H9 (cell line): ENCODE data around the gene ADGRB3. TPM values are rescaled to one million over a fixed set of nuclear protein-coding genes. Genes with fewer than 3 reads are reported as not detected.

Experiments
- DNase-seq: peaks from one replicate; pipeline ENCODE4 v3.0.0-alpha.2; 2017
- H2AFZ ChIP-seq: one replicate; pipeline ENCODE4 v1.6.1; 2013; ENCODE audit warnings: mild to moderate bottlenecking, low read length, control low read depth, moderate library complexity
- H2AK5ac ChIP-seq: 2 replicates; pipeline ENCODE4 v1.6.1; 2013; ENCODE audit warnings: low read length, control low read depth, mixed read lengths; ENCODE audit not compliant: insufficient read length
- H2BK120ac ChIP-seq: one replicate; pipeline ENCODE4 v1.6.1; 2013; ENCODE audit warnings: low read depth, mild to moderate bottlenecking, low read length, control low read depth, inconsistent platforms; ENCODE audit not compliant: poor library complexity, severe bottlenecking
- H2BK12ac ChIP-seq: 2 replicates; pipeline ENCODE4 v1.6.1; 2013; ENCODE audit warnings: low read length, control low read depth, mixed read lengths, low read depth; ENCODE audit not compliant: insufficient read length
- H2BK15ac ChIP-seq: 2 replicates; pipeline ENCODE4 v1.6.1; 2013; ENCODE audit warnings: low read depth, low read length, control low read depth
- H2BK20ac ChIP-seq: one replicate; pipeline ENCODE4 v1.6.1; 2013; ENCODE audit warnings: low read depth, mild to moderate bottlenecking, low read length, control low read depth, inconsistent platforms; ENCODE audit not compliant: poor library complexity, severe bottlenecking
- H2BK5ac ChIP-seq: 2 replicates; pipeline ENCODE4 v1.6.1; 2013; ENCODE audit warnings: low read length, control low read depth, mixed read lengths; ENCODE audit not compliant: insufficient read length
- H3K14ac ChIP-seq: 2 replicates; pipeline ENCODE4 v1.6.1; 2013; ENCODE audit warnings: low read length, control low read depth; ENCODE audit not compliant: insufficient read depth
- H3K18ac ChIP-seq: 2 replicates; pipeline ENCODE4 v1.6.1; 2013; ENCODE audit warnings: low read depth, mild to moderate bottlenecking, mixed read lengths, low read length, control low read depth; ENCODE audit not compliant: insufficient read length
- H3K23ac ChIP-seq: 2 replicates; pipeline ENCODE4 v1.6.1; 2013; ENCODE audit warnings: low read length, control low read depth, mixed read lengths, low read depth; ENCODE audit not compliant: insufficient read length
- H3K23me2 ChIP-seq: 2 replicates; pipeline ENCODE4 v1.6.1; 2013; ENCODE audit warnings: low read depth, mild to moderate bottlenecking, mixed read lengths, low read length, control low read depth; ENCODE audit not compliant: insufficient read length, poor library complexity, severe bottlenecking
- H3K27ac ChIP-seq: 2 replicates; pipeline ENCODE4 v1.5.1; 2013; ENCODE audit warnings: low read length, control low read depth, mixed read lengths, low read depth; ENCODE audit not compliant: insufficient read length
- H3K27me3 ChIP-seq: 2 replicates; pipeline ENCODE4 v1.6.1; 2013; ENCODE audit warnings: low read length, control low read depth, inconsistent platforms; ENCODE audit not compliant: insufficient read depth
- H3K4ac ChIP-seq: 2 replicates; pipeline ENCODE4 v1.6.1; 2013; ENCODE audit warnings: low read depth, mild to moderate bottlenecking, control low read depth, inconsistent platforms, low read length, moderate library complexity
- H3K4me1 ChIP-seq: 2 replicates; pipeline ENCODE4 v1.6.1; 2013; ENCODE audit warnings: low read length, control low read depth, inconsistent platforms; ENCODE audit not compliant: insufficient read depth
- H3K4me2 ChIP-seq: 2 replicates; pipeline ENCODE4 v1.6.1; 2013; ENCODE audit warnings: low read length, control low read depth, mixed read lengths; ENCODE audit not compliant: insufficient read length, insufficient read depth
- H3K56ac ChIP-seq: 2 replicates; pipeline ENCODE4 v1.6.1; 2013; ENCODE audit warnings: low read depth, mild to moderate bottlenecking, mixed read lengths, low read length, control low read depth; ENCODE audit not compliant: insufficient read length
- H3K79me1 ChIP-seq: 2 replicates; pipeline ENCODE4 v1.6.1; 2013; ENCODE audit warnings: low read depth, mild to moderate bottlenecking, moderate library complexity, low read length, control low read depth, inconsistent platforms; ENCODE audit not compliant: insufficient read depth, poor library complexity, severe bottlenecking
- H3K79me2 ChIP-seq: 2 replicates; pipeline ENCODE4 v1.6.1; 2013; ENCODE audit warnings: low read length, control low read depth, inconsistent platforms; ENCODE audit not compliant: insufficient read depth
- H3K9ac ChIP-seq: 2 replicates; pipeline ENCODE4 v1.6.1; 2013; ENCODE audit warnings: low read length, control low read depth, mixed read lengths; ENCODE audit not compliant: insufficient read length; ENCODE audit errors: extremely low read depth
- H3K9me3 ChIP-seq: one replicate; pipeline ENCODE4 v1.6.1; 2013; ENCODE audit warnings: low read depth, low read length, inconsistent platforms; ENCODE audit not compliant: control insufficient read depth
- H3T11ph ChIP-seq: one replicate; pipeline ENCODE4 v1.6.1; 2013; ENCODE audit warnings: mild to moderate bottlenecking, low read length, control low read depth, inconsistent platforms
- H4K20me1 ChIP-seq: one replicate; pipeline ENCODE4 v1.6.1; 2013; ENCODE audit not compliant: control insufficient read depth, insufficient read length, insufficient read depth
- H4K5ac ChIP-seq: 2 replicates; pipeline ENCODE4 v1.6.1; 2013; ENCODE audit warnings: low read depth, mild to moderate bottlenecking, mixed read lengths, low read length, control low read depth; ENCODE audit not compliant: insufficient read length
- H4K8ac ChIP-seq: replicated peaks from 2 replicates; pipeline ENCODE4 v1.6.1; 2013; ENCODE audit warnings: low read length, control low read depth, mixed read lengths, low read depth; ENCODE audit not compliant: insufficient read length
- H4K91ac ChIP-seq: 2 replicates; pipeline ENCODE4 v1.6.1; 2013; ENCODE audit warnings: low read depth, mild to moderate bottlenecking, moderate library complexity, mixed read lengths, low read length, control low read depth; ENCODE audit not compliant: insufficient read length
- H3K27ac Mint-ChIP-seq, 3 experiments: 2 replicates in 2 of 3; 3 replicates in 1 of 3; pipeline ENCODE4 v1.8.0; 2020 to 2021; ENCODE audit warnings: mixed read lengths in 3 of 3, mild to moderate bottlenecking in 1 of 3, moderate library complexity in 1 of 3
- H3K27me3 Mint-ChIP-seq: 2 replicates; pipeline ENCODE4 v1.8.0; 2021; ENCODE audit warnings: low read depth, mild to moderate bottlenecking, moderate library complexity, mixed read lengths
- H3K36me3 Mint-ChIP-seq, 3 experiments: 2 replicates in 2 of 3; 3 replicates in 1 of 3; pipeline ENCODE4 v1.8.0; 2020 to 2021; ENCODE audit warnings: low read depth in 3 of 3, mixed read lengths in 3 of 3; ENCODE audit not compliant: insufficient read depth in 1 of 3
- H3K4me1 Mint-ChIP-seq, 2 experiments: 2 replicates each; pipeline ENCODE4 v1.8.0; 2020; ENCODE audit warnings: mixed read lengths in 2 of 2
- H3K4me3 Mint-ChIP-seq, 2 experiments: 2 replicates in 1 of 2; 3 replicates in 1 of 2; pipeline ENCODE4 v1.8.0; 2020 to 2021; ENCODE audit warnings: mild to moderate bottlenecking in 2 of 2, mixed read lengths in 2 of 2, moderate library complexity in 1 of 2
- H3K9me3 Mint-ChIP-seq, 2 experiments: 2 replicates in 1 of 2; 3 replicates in 1 of 2; pipeline ENCODE4 v1.8.0; 2020; ENCODE audit warnings: mild to moderate bottlenecking in 2 of 2, mixed read lengths in 2 of 2, moderate library complexity in 1 of 2
- WGBS: extraction: QIAGEN DNeasy Blood & Tissue Kit; methylation state at CpG from one replicate; pipeline ENCODE4 v1.1.7; 2013; ENCODE audit warnings: missing lambda C conversion rate, low lambda C conversion rate, mixed read lengths; ENCODE audit not compliant: insufficient read length; ENCODE audit errors: extremely low coverage; 5-methylcytosine and 5-hydroxymethylcytosine counted together
- total RNA-seq: library from RNA; stranded (reverse); gene quantifications from 2 replicates; pipeline ENCODE4 v1.2.1, GENCODE V29; 2021
- TF ChIP-seq, protein P1 (sequence below): fragments of 200-600 bp; sonication (generic); conservative IDR thresholded peaks from 3 replicates; pipeline ENCODE4 v1.8.0; 2021; ENCODE audit warnings: antibody characterized with exemption, mild to moderate bottlenecking

The ADGRB3 gene
- total RNA-seq, 1 experiment from 2014 or later, result 0.37 TPM

DNA sequence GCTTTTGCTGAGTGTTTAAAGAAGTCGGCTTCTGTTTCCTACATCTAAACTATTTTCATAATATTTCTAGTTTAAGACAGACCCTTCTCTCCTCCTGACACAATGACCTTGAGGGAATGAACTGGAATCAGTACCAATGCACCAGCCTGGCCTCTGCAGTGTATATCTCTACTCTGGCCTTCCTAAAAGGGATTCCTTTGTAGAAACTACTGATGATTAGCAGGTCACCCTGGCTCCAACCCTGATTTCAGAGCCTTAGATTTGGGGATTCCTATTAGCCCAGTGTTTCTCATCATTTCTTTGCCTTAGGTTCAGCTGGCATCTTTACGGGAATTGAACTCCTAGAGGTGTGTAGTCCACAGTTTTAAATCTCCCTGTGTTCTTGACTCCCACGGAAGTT is 75.4 kb downstream of the ADGRB3 start:
- Histone ChIP-seq H3T11ph (no peak overlapping the region), H2BK5ac (no peak overlapping the region), H3K56ac (no peak overlapping the region), H4K20me1 (no peaks in the 10 kb centered on the region), H3K4ac (no peak overlapping the region), H3K27me3 (no peaks in the 10 kb centered on the region), H2BK12ac (no peak overlapping the region), H3K79me2 (no peaks in the 10 kb centered on the region), H2AFZ (no peak overlapping the region), H3K23ac (no peak overlapping the region), H2AK5ac (no peak overlapping the region), H3K4me1 (peaks cover 2% of the 10 kb centered on the region; the same call in 1 of the 2 replicates), H2BK15ac (no peak overlapping the region), H3K27ac (no peak overlapping the region), H4K8ac (no peak overlapping the region), H3K14ac (no peak overlapping the region), H3K23me2 (no peaks in the 10 kb centered on the region), H4K91ac (no peak overlapping the region), H3K79me1 (no peaks in the 10 kb centered on the region), H3K18ac (no peak overlapping the region), H3K9ac (no peak overlapping the region), H2BK120ac (no peak overlapping the region), H4K5ac (no peak overlapping the region), H2BK20ac (no peak overlapping the region), H3K9me3 (no peaks in the 10 kb centered on the region), H3K4me2 (no peak overlapping the region)
- H3K4me1 Mint-ChIP-seq, result peaks cover 3 to 19% of the 10 kb centered on the region in 2 experiments; a peak in 3 of 4 replicates
- no peaks in the 10 kb centered on the region for H3K36me3 Mint-ChIP-seq
- H3K4me3 Mint-ChIP-seq, result no peak overlapping the region
- H3K27ac Mint-ChIP-seq, result no peak overlapping the region
- H3K9me3 Mint-ChIP-seq, result no peaks in the 10 kb centered on the region
- TF ChIP-seq, protein P1, sequence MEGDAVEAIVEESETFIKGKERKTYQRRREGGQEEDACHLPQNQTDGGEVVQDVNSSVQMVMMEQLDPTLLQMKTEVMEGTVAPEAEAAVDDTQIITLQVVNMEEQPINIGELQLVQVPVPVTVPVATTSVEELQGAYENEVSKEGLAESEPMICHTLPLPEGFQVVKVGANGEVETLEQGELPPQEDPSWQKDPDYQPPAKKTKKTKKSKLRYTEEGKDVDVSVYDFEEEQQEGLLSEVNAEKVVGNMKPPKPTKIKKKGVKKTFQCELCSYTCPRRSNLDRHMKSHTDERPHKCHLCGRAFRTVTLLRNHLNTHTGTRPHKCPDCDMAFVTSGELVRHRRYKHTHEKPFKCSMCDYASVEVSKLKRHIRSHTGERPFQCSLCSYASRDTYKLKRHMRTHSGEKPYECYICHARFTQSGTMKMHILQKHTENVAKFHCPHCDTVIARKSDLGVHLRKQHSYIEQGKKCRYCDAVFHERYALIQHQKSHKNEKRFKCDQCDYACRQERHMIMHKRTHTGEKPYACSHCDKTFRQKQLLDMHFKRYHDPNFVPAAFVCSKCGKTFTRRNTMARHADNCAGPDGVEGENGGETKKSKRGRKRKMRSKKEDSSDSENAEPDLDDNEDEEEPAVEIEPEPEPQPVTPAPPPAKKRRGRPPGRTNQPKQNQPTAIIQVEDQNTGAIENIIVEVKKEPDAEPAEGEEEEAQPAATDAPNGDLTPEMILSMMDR, result no peak
- no CpG with 5 or more reads among the region's 3 CpGs for WGBS
- no peak for DNase-seq
- H3K27me3 Mint-ChIP-seq, result peaks cover 2% of the 10 kb centered on the region; the same call in 1 of the 2 replicates
